CD4-positive, alpha-beta T cell treated with Interferon gamma for 1 hour (primary cell): ENCODE measurements around the gene SEMA5A.

Experiments used
- DNase-seq: peaks from one replicate; pipeline ENCODE4 v3.0.0-alpha.2; 2020

Gene SEMA5A

GRCh38 chr5:9251379-9251980 lies 294.4 kb downstream of the SEMA5A start:
- DNase-seq = no peak

- no peak for DNase-seq
Observed at GRCh38 chr5:9249231-9249630, 296.6 kb downstream of the SEMA5A start.

- DNase-seq = no peak
Observed at GRCh38 chr5:9245071-9245470, 300.8 kb downstream of the SEMA5A start.

GRCh38 chr5:9244417-9244816 lies 301.5 kb downstream of the SEMA5A start:
- no peak for DNase-seq

GRCh38 chr5:9241479-9242305 lies 304.2 kb downstream of the SEMA5A start:
- DNase-seq = no peak

GRCh38 chr5:9240431-9240830 lies 305.4 kb downstream of the SEMA5A start:
- no peak for DNase-seq

GRCh38 chr5:9239626-9240025 lies 306.2 kb downstream of the SEMA5A start:
- DNase-seq = no peak

GRCh38 chr5:9239071-9239470 lies 306.8 kb downstream of the SEMA5A start:
- DNase-seq = no peak

- no peak for DNase-seq
Observed at GRCh38 chr5:9233712-9234111, 312.2 kb downstream of the SEMA5A start.

- no peak for DNase-seq
Observed at GRCh38 chr5:9233035-9233434, 312.8 kb downstream of the SEMA5A start.

GRCh38 chr5:9231842-9232241 lies 314.0 kb downstream of the SEMA5A start:
- no peak for DNase-seq

GRCh38 chr5:9230355-9230754 lies 315.5 kb downstream of the SEMA5A start:
- DNase-seq = no peak

- no peak for DNase-seq
Observed at GRCh38 chr5:9226016-9226536, 319.8 kb downstream of the SEMA5A start.

GRCh38 chr5:9222054-9222976 lies 323.6 kb downstream of the SEMA5A start:
- no peak for DNase-seq

GRCh38 chr5:9218358-9218757 lies 327.5 kb downstream of the SEMA5A start:
- no peak for DNase-seq

GRCh38 chr5:9212605-9213004 lies 333.3 kb downstream of the SEMA5A start:
- DNase-seq = no peak

GRCh38 chr5:9209846-9210492 lies 335.9 kb downstream of the SEMA5A start:
- no peak for DNase-seq

- DNase-seq = no peak
Observed at GRCh38 chr5:9207817-9208418, 338.0 kb downstream of the SEMA5A start.

- DNase-seq = no peak
Observed at GRCh38 chr5:9202636-9203035, 343.2 kb downstream of the SEMA5A start.

- DNase-seq = no peak
Observed at GRCh38 chr5:9201761-9202160, 344.1 kb downstream of the SEMA5A start.

- DNase-seq = no peak
Observed at GRCh38 chr5:9201011-9201410, 344.9 kb downstream of the SEMA5A start.

GRCh38 chr5:9198394-9198793 lies 347.5 kb downstream of the SEMA5A start:
- no peak for DNase-seq
